Peyer's patch (tissue), 4 donors: Measurements from ENCODE around the gene SARM1. TPM values are rescaled to one million over a fixed set of nuclear protein-coding genes. Genes with fewer than 3 reads are reported as not detected.
A peak's percentile ranks its signal among the peaks of the same experiment; 100 is the strongest.

Source experiments
- DNase-seq, 3 donors: peaks; one replicate each; pipeline ENCODE4 v3.0.0-alpha.2; 2017 to 2019
- H3K27ac ChIP-seq, 4 donors: fragments of 200-600 bp; sonication (generic); one replicate each; pipeline ENCODE4 v1.5.1; 2016 to 2019
- H3K27me3 ChIP-seq, 2 donors: fragments of 200-600 bp; sonication (generic); one replicate each; pipeline ENCODE4 v1.5.1; 2019
- H3K36me3 ChIP-seq, 3 donors: fragments of 200-600 bp; sonication (generic); one replicate each; pipeline ENCODE4 v1.5.1; 2016 to 2019
- H3K4me1 ChIP-seq, 4 donors: fragments of 200-600 bp; sonication (generic); one replicate each; pipeline ENCODE4 v1.5.1; 2016 to 2019
- H3K4me3 ChIP-seq, 4 donors: fragments of 200-600 bp; sonication (generic); 1 replicate in 3 of 4; 2 replicates in 1 of 4; pipeline ENCODE4 v1.5.1; 2016 to 2019; ENCODE audit warnings: mild to moderate bottlenecking in 1 of 4
- H3K9me3 ChIP-seq, 4 donors: fragments of 200-600 bp; sonication (generic); one replicate each; pipeline ENCODE4 v1.5.1; 2016 to 2019; ENCODE audit warnings: mild to moderate bottlenecking in 1 of 4
- POLR2A ChIP-seq, 2 donors: fragments of 450-650 bp; IDR thresholded peaks; one replicate each; pipeline ENCODE4 v1.5.1; 2017; ENCODE audit warnings: antibody characterized with exemption in 2 of 2, mild to moderate bottlenecking in 2 of 2, moderate library complexity in 2 of 2
- total RNA-seq, 4 donors: library from RNA; depleted of rRNA; stranded (reverse); fragments of >200 nt; gene quantifications; one replicate each; pipeline ENCODE4 v1.1.0, GENCODE V29; 2016
- TF ChIP-seq, protein P1 (sequence below), 6 experiments: fragments of 450-650 bp in 4 of 6; fragments of 200-600 bp in 2 of 6; sonication (generic) in 1 of 6; IDR thresholded peaks; one replicate each; pipeline ENCODE4 v1.5.1; 2017 to 2019; ENCODE audit warnings: antibody characterized with exemption in 6 of 6, mild to moderate bottlenecking in 3 of 6, moderate library complexity in 1 of 6

SARM1 gene
- total RNA-seq, 4 donors from 2014 or later: 12.8 to 37.6 (median 24.6) TPM

DNA sequence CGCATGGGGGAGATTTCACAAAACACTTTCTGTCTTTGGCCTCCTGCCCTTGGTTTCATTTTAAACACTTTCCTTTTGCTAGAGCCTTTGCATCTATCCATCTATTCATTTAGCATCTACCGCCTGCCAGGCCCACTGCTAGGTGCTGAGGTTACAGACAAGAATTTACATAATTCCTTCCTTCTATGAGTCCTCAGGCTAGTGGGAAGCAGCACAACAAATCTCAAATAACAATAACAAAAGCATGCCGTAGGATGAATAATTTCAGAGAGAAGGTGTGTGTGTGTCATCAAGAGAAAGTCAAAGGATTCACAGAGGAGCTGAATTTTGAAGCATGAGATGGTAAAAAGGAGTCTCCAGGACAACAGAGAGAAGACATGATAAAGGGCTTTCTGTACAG lies 40.6 kb downstream of the SARM1 start:
- no peak for DNase-seq
- TF ChIP-seq, protein P1, sequence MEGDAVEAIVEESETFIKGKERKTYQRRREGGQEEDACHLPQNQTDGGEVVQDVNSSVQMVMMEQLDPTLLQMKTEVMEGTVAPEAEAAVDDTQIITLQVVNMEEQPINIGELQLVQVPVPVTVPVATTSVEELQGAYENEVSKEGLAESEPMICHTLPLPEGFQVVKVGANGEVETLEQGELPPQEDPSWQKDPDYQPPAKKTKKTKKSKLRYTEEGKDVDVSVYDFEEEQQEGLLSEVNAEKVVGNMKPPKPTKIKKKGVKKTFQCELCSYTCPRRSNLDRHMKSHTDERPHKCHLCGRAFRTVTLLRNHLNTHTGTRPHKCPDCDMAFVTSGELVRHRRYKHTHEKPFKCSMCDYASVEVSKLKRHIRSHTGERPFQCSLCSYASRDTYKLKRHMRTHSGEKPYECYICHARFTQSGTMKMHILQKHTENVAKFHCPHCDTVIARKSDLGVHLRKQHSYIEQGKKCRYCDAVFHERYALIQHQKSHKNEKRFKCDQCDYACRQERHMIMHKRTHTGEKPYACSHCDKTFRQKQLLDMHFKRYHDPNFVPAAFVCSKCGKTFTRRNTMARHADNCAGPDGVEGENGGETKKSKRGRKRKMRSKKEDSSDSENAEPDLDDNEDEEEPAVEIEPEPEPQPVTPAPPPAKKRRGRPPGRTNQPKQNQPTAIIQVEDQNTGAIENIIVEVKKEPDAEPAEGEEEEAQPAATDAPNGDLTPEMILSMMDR (IDR thresholded peaks at IDR 0.05): no peak
- TF ChIP-seq POLR2A (IDR thresholded peaks at IDR 0.05): no peak
- H3K4me1 ChIP-seq: no peaks in the 10 kb centered on the region
- no peaks in the 10 kb centered on the region for H3K27me3 ChIP-seq
- no peaks in the 10 kb centered on the region for H3K9me3 ChIP-seq
- H3K27ac ChIP-seq: no peak overlapping the region
- H3K4me3 ChIP-seq: no peak overlapping the region
- H3K36me3 ChIP-seq: no peaks in the 10 kb centered on the region

DNA sequence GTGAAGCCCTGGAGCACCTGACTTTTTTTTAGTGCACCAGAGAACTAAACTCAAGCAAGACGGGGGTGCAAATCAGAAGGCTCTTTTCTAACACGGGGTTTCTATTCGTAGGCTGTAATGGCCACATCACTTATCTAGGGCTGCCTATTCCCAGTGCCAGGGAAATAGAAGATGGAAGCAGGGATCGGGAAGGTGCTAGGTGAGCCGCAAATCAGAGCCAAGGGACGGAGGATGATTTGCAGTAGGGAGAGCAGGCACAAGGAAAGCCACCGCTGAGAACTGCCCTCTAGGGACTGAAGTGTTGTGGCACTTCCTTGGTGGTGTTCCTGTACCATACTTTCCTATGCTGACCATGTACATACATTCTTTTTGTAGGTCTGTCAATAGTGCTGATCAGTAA lies 42.3 kb downstream of the SARM1 start:
- no peak for TF ChIP-seq POLR2A (IDR thresholded peaks at IDR 0.05)
- TF ChIP-seq, protein P1 (IDR thresholded peaks at IDR 0.05): no peak
- DNase-seq: no peak
- Histone ChIP-seq H3K4me3 (no peak overlapping the region), H3K27me3 (no peaks in the 10 kb centered on the region), H3K4me1 (no peaks in the 10 kb centered on the region), H3K9me3 (no peaks in the 10 kb centered on the region), H3K27ac (no peak overlapping the region), H3K36me3 (no peaks in the 10 kb centered on the region)

DNA sequence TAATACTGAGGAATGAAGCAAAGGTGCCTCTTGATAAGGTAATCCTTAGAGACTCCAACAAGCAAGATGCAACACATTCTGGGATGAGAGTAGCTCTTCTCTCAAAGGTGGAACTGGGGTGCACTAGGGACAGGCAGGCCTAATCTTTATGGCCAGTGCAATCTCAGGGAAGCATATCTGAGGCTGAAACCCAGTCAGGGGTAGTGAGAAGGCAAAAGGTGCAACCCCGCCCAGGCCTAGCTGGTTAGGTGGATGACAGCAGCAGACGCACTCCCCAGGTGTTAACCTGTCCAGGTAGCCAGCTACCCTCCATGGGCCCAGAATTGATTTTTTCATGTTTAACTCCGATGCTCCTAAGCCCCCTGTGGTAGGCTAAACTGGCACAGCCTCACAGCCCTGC lies 44.4 kb downstream of the SARM1 start:
- no peak for DNase-seq
- H3K9me3 ChIP-seq: no peaks in the 10 kb centered on the region
- no peaks in the 10 kb centered on the region for H3K4me1 ChIP-seq
- H3K4me3 ChIP-seq: no peak overlapping the region
- no peak for TF ChIP-seq POLR2A (IDR thresholded peaks at IDR 0.05)
- TF ChIP-seq, protein P1 (IDR thresholded peaks at IDR 0.05): no peak
- no peaks in the 10 kb centered on the region for H3K27me3 ChIP-seq
- H3K36me3 ChIP-seq: no peaks in the 10 kb centered on the region
- H3K27ac ChIP-seq: no peak overlapping the region

DNA sequence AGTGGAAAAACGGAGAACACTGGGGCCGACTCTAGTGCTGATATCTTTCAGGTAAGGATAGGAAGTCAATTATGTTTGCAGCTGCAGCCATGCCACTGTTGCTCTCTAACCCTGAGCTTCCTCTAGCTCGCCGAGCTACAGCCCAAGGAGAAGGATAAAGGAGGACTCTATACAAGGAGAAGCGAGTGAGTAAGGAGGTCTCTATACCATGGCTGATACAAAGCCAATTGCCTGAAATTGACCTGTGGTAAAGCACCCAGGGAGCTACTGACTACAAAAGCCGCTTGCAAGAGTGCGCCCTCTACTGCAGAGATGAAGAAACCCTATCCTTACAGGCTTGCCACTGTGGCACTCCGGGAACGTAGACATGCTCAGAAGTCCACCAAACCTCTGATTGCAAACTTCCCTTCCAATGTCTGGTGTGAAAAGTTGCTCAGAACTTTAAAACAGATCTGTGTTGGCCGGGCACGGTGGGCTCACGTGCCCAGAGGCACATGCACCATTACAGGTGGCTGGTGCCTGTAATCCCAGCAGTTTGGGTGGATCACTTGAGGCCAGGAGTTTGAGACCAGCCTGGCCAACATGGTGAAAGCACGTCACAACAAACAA lies 45.3 kb downstream of the SARM1 start:
- DNase-seq: peak; percentile 48 to 85 (median 61)
- Histone ChIP-seq H3K27me3 (no peaks in the 10 kb centered on the region), H3K4me3 (no peak overlapping the region), H3K4me1 (no peaks in the 10 kb centered on the region), H3K27ac (no peak overlapping the region), H3K36me3 (no peaks in the 10 kb centered on the region), H3K9me3 (no peaks in the 10 kb centered on the region)
- TF ChIP-seq POLR2A (IDR thresholded peaks at IDR 0.05): no peak
- TF ChIP-seq, protein P1 (IDR thresholded peaks at IDR 0.05): peak in 4 of 6 experiments; percentile 69 to 76 (median 70)

DNA sequence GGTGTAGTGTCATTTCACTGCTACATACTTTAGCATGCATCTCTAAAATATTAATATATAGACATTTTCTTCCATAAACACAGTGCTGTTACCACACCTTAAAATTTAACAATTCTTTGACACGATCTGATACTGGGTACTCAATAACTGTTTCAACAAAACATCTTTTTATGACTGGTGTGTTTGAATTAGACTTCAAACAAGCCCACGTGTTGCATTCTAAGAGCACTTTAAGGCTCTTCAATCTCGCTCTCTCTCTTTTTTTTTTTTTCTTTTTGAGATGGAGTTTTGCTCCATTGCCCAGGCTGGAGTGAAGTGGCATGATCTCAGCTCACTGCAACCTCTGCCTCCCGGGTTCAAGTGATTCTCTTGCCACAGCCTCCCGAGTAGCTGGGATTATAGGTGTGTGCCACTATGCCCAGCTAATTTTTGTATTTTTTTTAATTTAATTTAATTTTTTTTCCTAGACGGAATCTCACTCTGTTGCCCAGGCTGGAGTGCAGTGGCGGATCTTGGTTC lies 50.4 kb downstream of the SARM1 start:
- H3K27ac ChIP-seq: no peak overlapping the region

More for the DNA sequence above, 50.4 kb downstream of the SARM1 start:
- TF ChIP-seq POLR2A (IDR thresholded peaks at IDR 0.05): no peak
- TF ChIP-seq, protein P1 (IDR thresholded peaks at IDR 0.05): no peak
- no peak for DNase-seq
- no peaks in the 10 kb centered on the region for H3K9me3 ChIP-seq
- no peaks in the 10 kb centered on the region for H3K4me1 ChIP-seq
- H3K36me3 ChIP-seq: no peaks in the 10 kb centered on the region
- H3K27me3 ChIP-seq: no peaks in the 10 kb centered on the region
- no peak overlapping the region for H3K4me3 ChIP-seq
